Measurements from ENCODE around the gene DNER.

DNA sequence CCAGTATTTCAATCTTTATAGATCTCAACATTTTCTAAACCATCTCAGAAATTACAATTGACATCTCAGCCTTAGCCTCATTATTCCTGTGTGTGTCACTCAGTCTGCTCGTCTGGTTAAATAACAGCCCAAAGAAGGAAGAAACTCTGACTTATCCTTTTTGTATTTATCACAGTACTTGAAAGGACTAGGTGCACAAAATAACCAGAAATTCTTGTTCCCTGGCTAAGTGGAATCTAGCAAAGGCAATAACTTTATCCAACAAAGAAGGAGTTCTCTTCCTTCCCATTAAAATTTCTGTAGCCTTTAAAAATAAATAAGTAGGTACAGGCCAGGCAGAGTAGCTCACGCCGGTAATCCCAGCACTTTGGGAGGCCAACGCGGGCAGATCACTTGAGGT, 303.4 kb downstream of the DNER start:
- TF ChIP-seq, protein P1, sequence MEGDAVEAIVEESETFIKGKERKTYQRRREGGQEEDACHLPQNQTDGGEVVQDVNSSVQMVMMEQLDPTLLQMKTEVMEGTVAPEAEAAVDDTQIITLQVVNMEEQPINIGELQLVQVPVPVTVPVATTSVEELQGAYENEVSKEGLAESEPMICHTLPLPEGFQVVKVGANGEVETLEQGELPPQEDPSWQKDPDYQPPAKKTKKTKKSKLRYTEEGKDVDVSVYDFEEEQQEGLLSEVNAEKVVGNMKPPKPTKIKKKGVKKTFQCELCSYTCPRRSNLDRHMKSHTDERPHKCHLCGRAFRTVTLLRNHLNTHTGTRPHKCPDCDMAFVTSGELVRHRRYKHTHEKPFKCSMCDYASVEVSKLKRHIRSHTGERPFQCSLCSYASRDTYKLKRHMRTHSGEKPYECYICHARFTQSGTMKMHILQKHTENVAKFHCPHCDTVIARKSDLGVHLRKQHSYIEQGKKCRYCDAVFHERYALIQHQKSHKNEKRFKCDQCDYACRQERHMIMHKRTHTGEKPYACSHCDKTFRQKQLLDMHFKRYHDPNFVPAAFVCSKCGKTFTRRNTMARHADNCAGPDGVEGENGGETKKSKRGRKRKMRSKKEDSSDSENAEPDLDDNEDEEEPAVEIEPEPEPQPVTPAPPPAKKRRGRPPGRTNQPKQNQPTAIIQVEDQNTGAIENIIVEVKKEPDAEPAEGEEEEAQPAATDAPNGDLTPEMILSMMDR (conservative IDR thresholded peaks at IDR 0.05; ENCODE audit: low read depth, low read length): no peak
- TF ChIP-seq EZH2 (IDR thresholded peaks at IDR 0.05; ENCODE audit: borderline replicate concordance, low read depth, low read length, poor library complexity, severe bottlenecking): no peak
